NCI-H1930 (cell line): ENCODE results near the gene AGAP2.

Experiments
- DNase-seq, 2 experiments: peaks; one replicate each; lab custom pipeline; 2025; lab: John Stamatoyannopoulos, UW

The AGAP2 gene

DNA sequence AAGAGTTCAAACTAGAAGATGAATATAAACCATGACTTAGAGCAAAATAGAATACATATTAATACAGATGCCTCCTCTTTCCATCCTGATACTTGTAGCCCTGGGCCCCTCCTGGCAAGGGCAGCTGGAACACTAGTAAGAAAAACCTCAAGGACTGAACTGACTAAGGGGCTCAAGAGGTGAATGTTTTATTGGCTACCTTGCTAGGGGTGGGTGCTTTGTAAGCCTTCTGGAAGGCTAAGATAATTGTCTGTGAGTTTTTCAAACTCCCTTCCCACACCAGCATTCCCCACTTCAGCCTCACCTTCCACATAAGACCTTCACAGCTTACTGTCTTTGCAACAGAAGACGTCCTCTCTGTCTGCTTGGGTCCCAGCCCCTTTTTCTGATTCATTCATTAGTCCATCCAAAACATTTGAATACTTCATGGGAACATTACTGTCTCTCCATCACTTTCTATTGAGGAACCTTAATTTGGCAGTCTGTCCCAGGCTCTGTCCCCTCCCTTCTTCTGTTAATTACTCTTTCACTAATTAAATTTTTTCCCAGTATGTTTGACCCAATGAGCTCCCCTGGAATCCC lies 15.3 kb upstream of the AGAP2 start:
- no peak for DNase-seq

DNA sequence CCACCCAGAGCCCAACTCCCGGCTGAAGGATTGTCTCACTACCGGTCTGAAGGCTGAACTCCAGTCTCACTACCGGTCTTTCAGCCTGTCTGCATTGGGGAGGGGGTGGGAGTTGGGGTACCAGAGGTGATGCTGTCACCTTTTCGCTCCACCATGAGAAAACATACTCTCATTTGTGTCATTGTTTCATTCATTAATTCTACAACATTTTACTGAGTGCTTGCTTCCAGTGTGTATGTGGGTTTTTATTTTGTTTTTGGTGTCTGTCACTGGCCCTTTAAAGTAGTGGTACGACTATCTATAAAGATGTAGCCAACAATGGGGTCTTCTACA lies 14.1 kb upstream of the AGAP2 start:
- DNase-seq = no peak

DNA sequence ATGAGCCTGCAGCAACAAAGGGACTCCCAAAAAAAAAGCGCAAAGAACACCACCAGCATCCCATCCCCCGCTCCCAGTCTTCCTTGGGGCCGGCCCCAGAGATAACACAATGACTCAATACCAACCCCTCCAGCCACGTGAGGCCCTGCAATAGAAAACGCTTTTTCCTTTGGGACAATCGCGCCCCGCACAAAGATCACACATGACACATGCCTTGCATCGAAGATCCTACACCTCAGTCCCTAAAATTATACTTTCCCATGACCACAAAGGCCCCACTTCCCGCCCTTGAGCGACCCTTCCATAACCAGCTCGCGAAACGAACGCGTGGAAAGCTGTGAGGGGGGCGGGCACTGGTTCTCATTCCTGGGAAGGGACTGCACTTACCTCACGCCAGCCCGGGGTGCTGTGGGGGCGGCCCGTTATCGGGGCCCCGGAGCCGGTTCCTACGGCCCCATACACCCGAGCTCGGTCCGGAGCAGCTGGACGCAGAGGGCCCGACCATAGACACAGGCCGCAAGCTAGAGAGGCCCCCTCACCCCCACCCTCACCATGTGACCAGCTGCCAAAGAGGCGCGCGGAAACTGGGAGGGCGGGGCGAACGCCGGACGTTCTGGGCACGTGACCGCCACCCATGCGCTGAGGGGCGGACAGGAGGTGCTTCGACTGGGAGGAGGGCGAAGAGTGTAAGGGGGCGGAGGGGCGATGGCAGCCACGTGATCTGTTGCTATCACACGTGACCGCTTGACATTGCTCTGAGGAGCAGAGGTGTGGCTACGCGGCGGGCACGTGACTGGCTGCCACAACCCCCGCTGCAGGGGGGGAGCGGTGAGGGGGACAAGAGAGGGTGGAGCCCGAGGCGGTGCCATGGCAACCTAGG lies 13.5 kb upstream of the AGAP2 start, which contains the start of gene CDK4:
Gene CDK4, minus strand, starts transcription at position 523 of the 880 bp plus-strand sequence. CDS start 593 bp downstream, outside the sequence.
- peak; percentile 98 to 99 for DNase-seq

DNA sequence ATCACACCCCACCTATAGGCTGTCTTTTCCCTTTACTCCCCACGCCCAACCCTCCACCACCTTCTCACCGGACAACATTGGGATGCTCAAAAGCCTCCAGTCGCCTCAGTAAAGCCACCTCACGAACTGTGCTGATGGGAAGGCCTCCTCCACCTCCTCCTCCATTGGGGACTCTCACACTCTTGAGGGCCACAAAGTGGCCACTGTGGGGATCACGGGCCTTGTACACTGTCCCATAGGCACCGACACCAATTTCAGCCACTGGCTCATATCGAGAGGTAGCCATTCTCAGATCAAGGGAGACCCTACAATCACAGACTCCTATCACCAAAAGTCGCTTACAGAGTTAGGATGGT lies 12.9 kb upstream of the AGAP2 start:
- no peak for DNase-seq

DNA sequence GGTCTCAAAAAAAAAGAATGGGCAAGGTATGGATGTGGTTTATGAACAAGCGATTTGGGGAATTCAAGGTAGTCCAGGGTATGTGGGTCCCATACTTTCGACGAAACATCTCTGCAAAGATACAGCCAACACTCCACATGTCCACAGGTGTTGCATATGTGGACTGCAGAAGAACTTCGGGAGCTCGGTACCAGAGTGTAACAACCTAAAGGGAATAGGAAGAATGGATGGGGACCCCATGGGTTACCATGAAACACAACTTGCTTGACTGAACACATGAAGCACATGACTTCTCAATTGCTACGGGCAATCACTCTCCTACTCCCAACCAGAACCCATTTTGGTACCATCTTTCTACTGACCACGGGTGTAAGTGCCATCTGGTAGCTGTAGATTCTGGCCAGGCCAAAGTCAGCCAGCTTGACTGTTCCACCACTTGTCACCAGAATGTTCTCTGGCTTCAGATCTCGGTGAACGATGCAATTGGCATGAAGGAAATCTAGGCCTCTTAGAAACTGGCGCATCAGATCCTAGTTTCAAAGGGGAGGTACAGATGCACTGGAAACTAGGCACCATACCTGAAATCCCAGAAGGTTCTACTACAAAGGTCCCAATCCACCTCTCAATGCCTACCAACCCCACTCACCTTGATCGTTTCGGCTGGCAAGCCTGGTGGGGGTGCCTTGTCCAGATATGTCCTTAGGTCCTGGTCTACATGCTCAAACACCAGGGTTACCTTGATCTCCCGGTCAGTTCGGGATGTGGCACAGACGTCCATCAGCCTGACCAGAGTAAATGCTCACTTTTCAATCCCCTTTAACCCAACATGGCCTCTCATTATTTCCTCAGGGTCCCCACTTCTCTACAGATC lies 12.3 kb upstream of the AGAP2 start:
- DNase-seq = no peak

DNA sequence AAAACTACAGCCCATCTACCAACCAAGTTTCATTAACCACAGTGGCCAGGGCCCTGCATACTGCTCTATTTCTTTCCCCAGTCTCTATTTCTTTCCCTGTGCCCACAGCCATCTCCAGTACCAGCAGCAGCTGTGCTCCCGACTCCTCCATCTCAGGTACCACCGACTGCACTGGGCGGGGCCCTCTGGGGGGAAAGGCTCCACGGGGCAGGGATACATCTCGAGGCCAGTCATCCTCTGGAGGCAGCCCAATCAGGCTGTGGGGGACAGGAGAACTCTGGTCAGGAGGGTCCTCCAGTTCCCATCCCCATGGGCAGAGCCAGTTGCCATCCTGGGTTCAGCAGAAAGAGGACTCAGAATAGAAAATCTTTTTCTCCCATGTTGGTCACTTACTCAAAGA lies 10.5 kb upstream of the AGAP2 start:
- no peak for DNase-seq

DNA sequence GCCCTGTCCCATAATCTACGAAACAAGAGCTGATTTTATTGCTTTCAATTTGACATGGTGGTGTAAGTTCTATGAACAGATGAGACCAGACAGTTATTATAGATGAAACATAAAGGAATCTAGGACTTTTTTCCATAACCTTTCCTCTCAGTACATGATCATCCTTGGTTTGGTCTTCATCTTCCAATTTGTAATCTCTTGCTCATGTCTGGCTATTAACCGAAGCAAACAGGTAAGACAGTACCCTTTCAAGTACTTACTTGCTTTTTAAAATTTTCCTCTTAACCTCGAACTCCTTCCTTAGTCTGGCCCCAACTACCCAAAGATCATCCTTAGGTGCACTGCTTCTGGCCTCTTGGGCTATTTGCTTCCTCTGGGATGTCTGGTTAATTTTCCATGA lies 7.5 kb upstream of the AGAP2 start:
- no peak for DNase-seq

DNA sequence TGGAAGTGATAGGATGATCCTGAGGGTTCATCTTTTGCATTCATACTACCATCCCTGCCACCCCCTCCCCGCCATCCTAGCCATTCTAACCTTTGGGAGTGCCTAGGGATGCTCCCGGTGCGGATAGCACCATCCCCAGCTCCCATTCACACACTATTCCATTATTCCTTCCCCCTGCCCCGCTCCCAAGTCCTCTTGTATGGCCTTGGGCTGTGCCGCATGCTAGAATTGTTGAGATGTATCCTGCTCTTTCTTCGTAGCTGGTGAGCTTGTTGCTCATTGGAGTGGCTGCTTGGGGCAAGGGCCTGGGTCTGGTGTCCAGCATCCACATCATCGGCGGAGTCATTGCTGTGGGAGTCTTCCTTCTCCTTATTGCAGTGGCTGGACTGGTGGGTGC lies 6.9 kb upstream of the AGAP2 start:
- no peak for DNase-seq

DNA sequence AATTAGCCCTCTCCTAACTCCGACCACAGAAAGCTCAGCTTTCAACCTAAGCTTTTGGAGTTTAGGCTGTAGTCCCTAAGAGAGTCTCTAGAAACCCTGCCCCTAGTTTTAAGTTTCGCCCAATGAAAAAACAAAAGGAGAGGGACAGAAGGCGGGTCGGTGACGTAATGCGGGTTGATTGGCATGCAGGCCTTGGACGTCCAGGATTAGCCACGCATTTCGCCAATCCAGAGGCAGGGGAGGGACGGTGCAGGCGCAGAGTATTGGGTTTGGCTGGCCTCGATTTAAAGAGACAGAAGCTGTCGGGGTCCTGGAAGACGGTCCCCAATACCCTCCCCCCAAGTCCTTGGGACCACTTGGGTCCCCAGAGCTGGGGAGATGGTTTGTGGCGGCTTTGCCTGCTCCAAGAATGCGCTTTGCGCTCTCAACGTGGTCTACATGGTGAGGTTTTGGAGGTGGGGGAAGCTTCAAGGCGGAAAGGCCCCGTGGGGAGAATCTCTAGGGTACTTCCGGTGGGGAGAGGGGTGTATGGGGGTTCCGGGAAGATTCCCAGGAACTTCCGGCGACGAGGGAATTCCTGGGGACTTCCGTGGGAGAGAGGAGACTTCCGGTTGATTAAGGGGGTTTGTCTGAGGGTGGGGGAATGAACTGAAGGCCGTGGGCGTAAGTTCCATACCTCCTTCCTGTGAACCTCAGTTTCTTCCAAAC lies 6.4 kb upstream of the AGAP2 start, which contains the start of gene TSPAN31:
Gene TSPAN31, plus strand, starts transcription at position 263 of the 708 bp plus-strand sequence. Its CDS starts 116 bp downstream, at position 379.
- peak; percentile 94 to 96 for DNase-seq

DNA sequence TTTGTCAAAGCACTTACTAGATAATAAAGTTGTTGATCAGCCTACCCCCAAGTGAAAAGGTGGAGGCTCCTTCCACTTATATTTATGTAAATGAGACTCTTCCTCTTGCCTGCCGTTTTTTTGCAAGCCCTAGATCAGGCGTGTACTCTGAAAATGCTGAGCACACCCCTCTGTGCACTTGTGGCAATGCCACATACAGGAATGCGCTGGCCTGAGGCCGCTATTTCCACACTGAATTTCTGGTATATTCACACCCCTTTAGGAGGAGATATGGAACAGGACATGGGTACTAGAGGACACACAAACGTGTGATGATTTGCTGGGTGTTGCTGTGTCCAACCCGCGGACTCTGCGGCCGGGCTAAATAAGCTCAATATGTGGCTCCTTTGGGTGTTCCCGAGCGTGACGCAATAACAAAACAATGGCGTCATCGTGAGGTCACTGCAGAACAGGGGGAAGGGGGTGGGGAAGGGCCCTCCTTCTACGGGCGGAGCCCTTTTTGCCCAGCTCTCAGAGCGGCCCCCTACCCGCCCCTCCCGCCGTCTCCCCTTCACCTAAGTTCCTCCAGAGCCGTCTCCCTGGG lies 5.7 kb upstream of the AGAP2 start:
- DNase-seq = peak; percentile 76 to 86

DNA sequence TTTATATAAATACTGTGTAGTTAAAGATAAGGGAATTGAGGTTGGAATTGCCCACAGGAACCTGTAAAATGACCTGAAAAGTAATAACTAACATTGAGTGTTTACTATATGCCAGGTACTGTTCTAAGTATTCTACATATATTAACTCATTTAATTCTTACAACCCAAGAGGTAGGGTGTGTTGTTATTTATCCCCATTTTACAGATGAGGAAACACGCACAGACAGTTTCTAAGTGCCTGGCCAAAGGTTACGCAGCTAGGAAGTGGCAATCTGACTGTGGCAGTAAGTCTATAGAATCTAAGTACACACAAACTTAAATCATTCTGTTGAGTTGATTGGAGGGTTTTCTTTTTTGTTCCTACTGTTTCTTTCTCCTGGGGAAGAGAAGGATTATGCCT lies 5.2 kb upstream of the AGAP2 start:
- DNase-seq = no peak

DNA sequence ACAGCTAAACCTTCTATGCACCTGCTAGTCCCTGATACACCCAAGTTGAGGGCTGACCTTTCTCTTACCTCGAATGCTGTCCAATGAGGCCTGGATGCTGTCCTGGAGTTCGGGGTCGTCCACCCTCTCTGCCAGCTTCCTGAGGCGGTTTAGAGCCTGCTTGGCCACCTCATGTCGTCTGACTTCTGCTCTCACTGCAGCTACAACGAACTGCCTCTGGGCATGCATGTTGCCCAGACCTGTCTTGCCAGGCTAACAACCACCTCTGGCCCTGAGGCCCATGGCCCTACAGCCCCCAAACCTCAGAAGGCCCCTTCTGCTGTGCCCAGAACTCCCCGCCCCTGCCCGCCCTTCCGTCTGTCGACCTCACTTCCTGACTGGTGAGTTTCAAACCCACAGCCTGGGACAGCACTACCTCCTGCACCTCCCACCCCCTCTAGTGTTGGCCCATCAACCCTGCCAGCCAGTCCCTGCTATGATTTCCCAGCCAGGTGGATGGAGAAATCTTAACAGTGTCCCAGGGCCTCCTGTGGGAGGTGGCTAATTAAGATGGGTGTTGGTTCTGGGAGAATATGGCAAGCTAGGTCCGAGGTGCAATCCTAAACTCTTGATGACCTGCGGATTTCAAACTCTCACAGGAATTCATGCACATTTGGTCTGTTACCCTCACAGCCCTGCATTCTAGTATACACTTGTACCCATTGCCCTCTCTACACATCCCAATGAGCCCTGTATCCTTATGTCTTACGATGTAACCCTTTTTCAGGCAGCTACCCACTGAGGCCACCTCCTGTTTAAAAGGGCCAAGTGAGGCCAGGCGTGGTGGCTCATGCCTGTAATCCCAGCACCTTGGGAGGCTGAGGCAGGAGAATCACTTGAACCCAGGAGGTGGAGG lies 3.5 kb upstream of the AGAP2 start:
- no peak for DNase-seq

DNA sequence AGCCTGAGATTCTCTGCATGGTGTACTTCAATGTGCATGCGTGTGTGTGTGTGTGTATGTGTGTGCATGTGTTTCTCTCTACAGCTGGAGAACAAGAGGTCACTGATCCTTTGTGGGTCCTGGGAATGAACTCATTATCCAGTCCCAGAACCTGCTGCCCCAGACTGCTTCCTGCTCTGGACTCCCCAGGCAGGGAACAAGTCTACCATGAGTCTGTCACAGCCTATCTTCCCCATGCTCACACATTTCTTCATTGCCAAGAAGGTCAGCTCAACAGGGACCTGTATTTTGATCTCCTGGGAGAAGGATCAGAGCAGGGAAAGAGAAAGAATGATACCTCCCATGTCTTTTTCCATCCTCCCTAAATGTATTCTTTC lies 2.9 kb upstream of the AGAP2 start:
- DNase-seq = no peak

DNA sequence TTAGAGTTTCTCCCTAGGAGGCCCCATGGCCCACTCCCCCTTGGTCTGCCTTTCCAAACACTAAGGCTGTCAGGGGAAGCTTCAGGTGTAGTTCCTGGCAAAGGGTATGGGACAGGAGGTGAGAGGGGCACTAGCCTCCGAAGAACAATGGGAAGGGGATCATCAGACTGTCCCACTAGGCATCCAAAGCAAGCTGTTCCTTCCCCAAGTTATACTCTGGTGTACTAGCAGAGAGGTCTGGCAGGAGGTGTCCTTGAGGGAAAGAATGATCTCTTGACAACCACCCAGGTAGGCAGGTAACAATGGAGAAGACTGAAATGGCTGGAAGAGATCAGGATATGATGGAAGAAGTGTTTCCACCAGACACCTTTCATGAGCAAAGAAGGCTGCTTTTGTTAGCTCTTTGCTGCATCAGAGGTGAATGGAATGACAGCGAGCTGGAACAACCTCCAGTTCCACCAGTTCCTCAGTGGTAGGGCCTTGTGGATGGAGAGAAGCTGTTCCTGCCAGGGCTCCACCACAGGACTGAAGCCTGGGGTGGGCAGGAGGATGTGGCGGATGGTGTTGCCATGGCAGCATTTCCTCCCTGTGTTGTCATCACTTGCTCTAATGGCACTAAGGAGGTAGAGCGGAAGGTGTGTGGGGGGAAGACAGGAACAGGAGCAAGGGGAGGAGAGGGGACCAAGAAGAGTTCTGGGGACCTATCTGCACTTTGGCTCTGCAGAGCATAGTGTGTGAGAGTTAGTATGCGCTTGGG lies 2.3 kb upstream of the AGAP2 start:
- DNase-seq = no peak

DNA sequence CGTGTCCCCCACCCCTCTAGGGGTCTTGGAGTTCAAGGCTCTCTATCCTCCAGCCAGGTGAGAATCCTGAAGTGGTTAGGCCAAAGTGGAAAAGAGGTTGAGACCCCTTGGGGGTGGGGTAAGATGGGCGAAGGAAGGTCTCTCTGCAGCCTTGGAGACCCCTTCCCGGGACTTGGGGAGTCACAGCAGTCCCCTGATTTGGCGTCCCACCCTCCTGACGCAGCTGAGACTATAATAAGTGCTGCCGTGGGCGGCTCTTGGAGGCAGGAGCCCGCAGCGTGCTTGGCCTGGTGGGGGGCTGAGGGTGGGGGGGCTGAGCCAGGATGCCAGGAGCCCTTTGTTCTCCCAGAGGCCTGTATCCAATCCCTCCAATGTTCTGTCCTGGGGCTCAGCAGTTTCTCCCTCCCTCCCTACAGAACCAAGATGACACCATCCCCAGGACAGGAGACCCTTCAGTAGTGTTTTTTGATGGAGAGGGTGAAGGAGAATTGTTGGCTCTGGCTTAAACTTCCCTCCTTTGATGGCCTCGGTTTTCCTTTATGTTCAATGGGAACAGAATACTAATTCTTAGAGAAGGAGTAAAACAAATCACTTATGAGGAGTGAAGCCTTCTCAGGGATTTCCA lies 1.5 kb upstream of the AGAP2 start:
- DNase-seq = no peak

DNA sequence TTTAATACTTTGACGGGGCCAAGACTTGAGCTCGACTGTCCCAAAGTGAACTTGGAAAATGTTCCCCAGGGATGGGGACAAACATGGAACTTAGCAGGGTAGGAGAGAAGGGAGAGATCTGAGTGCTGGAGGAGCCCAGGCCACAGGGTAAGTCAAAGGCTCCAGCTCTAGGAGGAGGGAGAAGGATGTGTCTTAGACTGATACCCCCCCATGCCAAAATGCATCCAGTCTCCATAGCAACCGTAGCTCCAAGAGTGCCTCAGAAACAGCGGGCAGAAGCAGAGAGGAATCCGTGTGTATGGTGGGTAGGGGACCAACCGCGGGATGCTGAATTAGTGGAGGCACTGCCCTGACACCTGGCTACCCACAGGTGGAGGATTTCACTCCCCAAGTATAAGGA lies 845 bp upstream of the AGAP2 start:
- DNase-seq = no peak

DNA sequence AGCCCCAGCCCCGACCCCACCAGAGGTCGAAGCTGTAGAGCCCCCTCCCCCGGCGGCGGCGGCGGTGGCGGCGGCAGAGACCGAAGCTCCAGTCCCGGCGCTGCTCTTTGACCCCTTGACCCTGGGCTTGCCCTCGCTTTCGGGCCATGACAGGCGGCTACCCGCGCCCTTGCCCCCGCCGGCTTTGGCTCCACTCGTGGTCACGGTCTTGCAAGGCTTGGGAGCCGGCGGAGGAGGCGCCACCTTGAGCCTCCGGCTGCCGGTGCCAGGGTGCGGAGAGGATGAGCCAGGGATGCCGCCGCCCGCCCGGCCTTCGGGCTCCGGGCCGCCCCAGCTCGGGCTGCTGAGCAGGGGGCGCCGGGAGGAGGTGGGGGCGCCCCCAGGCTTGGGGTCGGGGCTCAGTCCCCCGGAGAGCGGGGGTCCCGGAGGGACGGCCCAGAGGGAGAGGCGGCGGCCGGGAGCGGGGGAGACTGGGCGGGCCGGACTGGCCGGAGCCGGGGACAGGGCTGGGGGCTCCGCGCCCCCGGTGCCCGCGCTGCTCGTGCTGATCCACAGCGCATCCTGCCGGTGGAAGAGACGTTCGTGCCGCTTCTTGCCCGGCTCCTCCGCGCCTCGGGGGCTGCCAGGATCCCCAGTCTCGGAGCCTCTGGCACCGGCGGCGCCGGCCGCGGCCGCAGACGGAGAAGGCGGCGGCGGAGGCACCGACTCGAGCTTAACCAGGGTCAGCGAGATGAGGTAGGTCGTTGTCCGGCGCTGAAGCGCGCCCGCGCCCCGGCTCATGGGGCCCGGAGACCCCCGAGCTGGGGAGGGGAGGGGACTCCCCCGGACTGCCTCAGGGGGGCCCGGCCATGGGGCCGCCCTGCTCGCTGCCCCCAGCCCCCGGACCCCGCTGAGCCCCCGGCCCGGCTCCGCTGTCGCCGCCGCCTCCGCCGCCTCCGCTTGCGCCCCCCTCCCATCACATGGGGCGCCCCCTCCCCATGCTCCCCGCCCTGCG lies 778 bp downstream of the AGAP2 start:
- DNase-seq = peak in 1 of 2 experiments; percentile 53
